B cell (primary cell): ENCODE data around the gene BTG2. TPM values are rescaled to one million over a fixed set of nuclear protein-coding genes. Genes with fewer than 3 reads are reported as not detected.
A peak's percentile ranks its signal among the peaks of the same experiment; 100 is the strongest.

Experiments
- ATAC-seq: fragments of 200-7000 bp; cut with Tn5 transposase; one replicate; pipeline ENCODE4 v1.10.0; 2021; ENCODE audit warnings: low read depth, mild to moderate bottlenecking, moderate number of reproducible peaks, moderate library complexity
- CTCF ChIA-PET: fragments of 350-600 bp; sonication (Branson Sonifier 250); formaldehyde crosslinking; loops from one replicate; lab custom pipeline; 2021; ENCODE audit warnings: antibody characterized with exemption, inconsistent platforms; lab: Charles Lee
- POLR2A ChIA-PET: fragments of 350-600 bp; sonication (Branson Sonifier 250); formaldehyde crosslinking; loops from one replicate; lab custom pipeline; 2021; ENCODE audit warnings: antibody characterized with exemption; lab: Charles Lee
- DNase-seq: peaks from one replicate; pipeline ENCODE4 v3.0.0; 2013
- H2AFZ ChIP-seq: 2 replicates; pipeline ENCODE4 v1.6.1; 2012; ENCODE audit warnings: mild to moderate bottlenecking, low read depth, low read length; ENCODE audit not compliant: insufficient read depth, poor library complexity, severe bottlenecking
- H3K27ac ChIP-seq, 2 donors: 1 replicate in 1 of 2; 2 replicates in 1 of 2; pipeline ENCODE4 v1.5.1; 2012 to 2013; ENCODE audit warnings: low read length in 2 of 2, mild to moderate bottlenecking in 2 of 2, moderate library complexity in 1 of 2
- H3K27me3 ChIP-seq, 4 experiments: fragments of 200-600 bp in 1 of 4; sonication (generic) in 1 of 4; replicated peaks in 1 of 4; 1 replicate in 2 of 4; 2 replicates in 2 of 4; pipeline versions ENCODE4 v1.6.1 to v1.7.0; 2013 to 2016; ENCODE audit warnings: low read length in 3 of 4, mild to moderate bottlenecking in 2 of 4, mixed read lengths in 1 of 4, moderate library complexity in 1 of 4; ENCODE audit not compliant: insufficient read depth in 4 of 4, control insufficient read depth in 3 of 4; ENCODE audit errors: control extremely low read depth in 1 of 4
- H3K36me3 ChIP-seq, 2 experiments: replicated peaks in 1 of 2; 1 replicate in 1 of 2; 2 replicates in 1 of 2; pipeline versions ENCODE4 v1.6.1 to v1.7.1; 2013; ENCODE audit warnings: low read length in 1 of 2; ENCODE audit not compliant: insufficient read depth in 2 of 2, control insufficient read depth in 1 of 2; ENCODE audit errors: control extremely low read depth in 1 of 2, extremely low read depth in 1 of 2
- H3K4me1 ChIP-seq, 2 donors: fragments of 200-600 bp in 1 of 2; sonication (generic) in 1 of 2; 1 replicate in 1 of 2; 2 replicates in 1 of 2; pipeline versions ENCODE4 v1.5.1 to v1.6.1; 2013 to 2017; ENCODE audit warnings: low read length in 2 of 2; ENCODE audit not compliant: control insufficient read depth in 2 of 2, insufficient read depth in 2 of 2
- H3K4me2 ChIP-seq: replicated peaks from 2 replicates; pipeline ENCODE3; 2012; ENCODE audit warnings: mild to moderate bottlenecking, low read depth, low read length; ENCODE audit not compliant: poor library complexity, severe bottlenecking
- H3K4me3 ChIP-seq, 5 experiments: fragments of 200-600 bp in 1 of 5; sonication (generic) in 1 of 5; 1 replicate in 3 of 5; 2 replicates in 2 of 5; pipeline versions ENCODE4 v1.5.1 to v1.7.0; 2011 to 2016; ENCODE audit warnings: low read length in 4 of 5, mild to moderate bottlenecking in 4 of 5, low read depth in 2 of 5, control low read depth in 1 of 5, moderate library complexity in 1 of 5; ENCODE audit not compliant: insufficient read depth in 1 of 5; ENCODE audit errors: control extremely low read depth in 1 of 5, extremely low read depth in 1 of 5
- H3K79me2 ChIP-seq: fragments of 200-600 bp; sonication (generic); one replicate; pipeline ENCODE4 v1.6.0; 2016; ENCODE audit warnings: low read length; ENCODE audit not compliant: control insufficient read depth, insufficient read depth
- H3K9ac ChIP-seq: fragments of 200-600 bp; sonication (generic); 2 replicates; pipeline ENCODE4 v1.6.1; 2017; ENCODE audit warnings: mild to moderate bottlenecking, low read length, moderate library complexity
- H3K9me3 ChIP-seq, 3 donors: one replicate each; pipeline versions ENCODE4 v1.6.1 to v1.7.1; 2013; ENCODE audit warnings: low read length in 2 of 3; ENCODE audit not compliant: control insufficient read depth in 2 of 3, insufficient read depth in 1 of 3; ENCODE audit errors: control extremely low read depth in 1 of 3
- H4K20me1 ChIP-seq: 2 replicates; pipeline ENCODE4 v1.6.0; 2012; ENCODE audit warnings: mild to moderate bottlenecking, low read length; ENCODE audit not compliant: insufficient read depth, control insufficient read depth, poor library complexity, severe bottlenecking
- H3K27ac Mint-ChIP-seq: one replicate; pipeline ENCODE4 v1.8.0; 2021; ENCODE audit warnings: mixed read lengths
- H3K27me3 Mint-ChIP-seq: one replicate; pipeline ENCODE4 v1.8.0; 2021; ENCODE audit warnings: mixed read lengths
- H3K4me1 Mint-ChIP-seq: one replicate; pipeline ENCODE4 v1.8.0; 2021; ENCODE audit warnings: mixed read lengths
- H3K4me3 Mint-ChIP-seq: one replicate; pipeline ENCODE4 v1.8.0; 2021; ENCODE audit warnings: mixed read lengths
- H3K9me3 Mint-ChIP-seq: one replicate; pipeline ENCODE4 v1.8.0; 2022; ENCODE audit warnings: mixed read lengths; ENCODE audit not compliant: insufficient read depth
- CTCF ChIP-seq: fragments of 200-600 bp; IDR thresholded peaks from one replicate; pipeline ENCODE4 v1.8.0; 2022; ENCODE audit warnings: antibody characterized with exemption, mild to moderate bottlenecking
- EZH2 ChIP-seq: IDR thresholded peaks from 2 replicates; pipeline ENCODE4 v1.6.1; 2012; ENCODE audit warnings: borderline replicate concordance, low read depth, mild to moderate bottlenecking, moderate library complexity, low read length; ENCODE audit not compliant: insufficient read depth, poor library complexity, severe bottlenecking
- WGBS: methylation state at CpG from one replicate; pipeline ENCODE4 v1.1.5; 2013; ENCODE audit warnings: missing lambda C conversion rate; ENCODE audit not compliant: insufficient coverage; 5-methylcytosine and 5-hydroxymethylcytosine counted together
- intact Hi-C: fragments of 100-400 bp; cut with micrococcal nuclease; formaldehyde crosslinking; loops from one replicate; pipeline ENCODE4 v1.10.0; 2022
- polyA plus RNA-seq: library from polyadenylated mRNA; depleted of rRNA; stranded (reverse); fragments of >200 nt; gene quantifications from 2 replicates; pipeline ENCODE4 v1.2.3, GENCODE V29; 2012
- total RNA-seq, 2 donors: library from RNA; stranded (reverse); fragments of 120-200 nt in 1 of 2; gene quantifications; 1 replicate in 1 of 2; 2 replicates in 1 of 2; pipeline versions ENCODE4 v1.2.3 to v1.2.4, GENCODE V29; 2013 to 2022

BTG2 gene
- total and polyA plus RNA-seq, 2 donors (not counting 1 experiment from before 2014, with no cell fraction given) = 508 to 778 TPM

- ATAC-seq (no peak), DNase-seq (no peak)
- H3K79me2 ChIP-seq = peaks cover 63% of the 10 kb centered on the region
- no peaks in the 10 kb centered on the region for H3K27me3 ChIP-seq
- POLR2A ChIA-PET = interaction anchor here (0.5 to 9.6 kb wide), 9 partner anchors 11 to 900 kb away, joined by 4 to 687 read pairs (median 100); no protein-coding TSS in a partner anchor
- WGBS = 35% methylated on average over 4 of the region's 5 CpGs
- H3K36me3 ChIP-seq = peaks cover 11 to 59% of the 10 kb centered on the region in 2 experiments
- intact Hi-C loops = no loop called here
- H3K4me3 Mint-ChIP-seq = peak overlapping the region; percentile 99
- H3K4me2 ChIP-seq = peak overlapping the region; percentile 89
- peak overlapping the region; percentile 99 for H3K9ac ChIP-seq
- H3K4me1 ChIP-seq = peaks cover 62 to 75% of the 10 kb centered on the region in 2 donors
- peaks cover 66% of the 10 kb centered on the region for H3K4me1 Mint-ChIP-seq
- no peaks in the 10 kb centered on the region for H3K9me3 Mint-ChIP-seq
- H3K27ac ChIP-seq = peak overlapping the region; percentile 48 to 62
- TF ChIP-seq CTCF (no peak), EZH2 (no peak)
- H4K20me1 ChIP-seq = peaks cover 52% of the 10 kb centered on the region
- no peak overlapping the region for H2AFZ ChIP-seq
- no peaks in the 10 kb centered on the region for H3K9me3 ChIP-seq
- peak overlapping the region; percentile 99 for H3K27ac Mint-ChIP-seq
- no peaks in the 10 kb centered on the region for H3K27me3 Mint-ChIP-seq
- H3K4me3 ChIP-seq = peak overlapping the region; percentile 96 to 99 (median 99)
- CTCF ChIA-PET = interaction anchor here (0.9 to 14.6 kb wide), 9 partner anchors 8 to 196 kb away, joined by 3 to 441 read pairs (median 29); no protein-coding TSS in a partner anchor
These were observed 3.1 kb downstream of the BTG2 start for GRCh38 chr1:203308328-203308922.

GRCh38 chr1:203308923-203309331 is 3.6 kb downstream of the BTG2 start:
- Mint-ChIP-seq H3K4me1 (peaks cover 64% of the 10 kb centered on the region), H3K4me3 (peak overlapping the region; percentile 99), H3K9me3 (no peaks in the 10 kb centered on the region), H3K27ac (peak overlapping the region; percentile 99), H3K27me3 (no peaks in the 10 kb centered on the region)
- Histone ChIP-seq H3K4me3 (peak overlapping the region; percentile 96 to 99 (median 99)), H3K27me3 (no peaks in the 10 kb centered on the region), H3K27ac (peak overlapping the region in 1 of 2 donors; percentile 62), H3K4me1 (peaks cover 57 to 69% of the 10 kb centered on the region in 2 donors), H2AFZ (no peak overlapping the region), H3K79me2 (peaks cover 58% of the 10 kb centered on the region), H4K20me1 (peaks cover 52% of the 10 kb centered on the region), H3K9ac (peak overlapping the region; percentile 99), H3K36me3 (peaks cover 11 to 59% of the 10 kb centered on the region in 2 experiments), H3K9me3 (no peaks in the 10 kb centered on the region), H3K4me2 (peak overlapping the region; percentile 89)
- POLR2A ChIA-PET = interaction anchor here (0.6 to 9.6 kb wide), 8 partner anchors 12 to 900 kb away, joined by 3 to 687 read pairs (median 111); no protein-coding TSS in a partner anchor
- WGBS = 91% methylated on average over 1 of the region's 1 CpG
- DNase-seq (no peak), ATAC-seq (no peak)
- CTCF ChIA-PET = interaction anchor here (2.1 to 14.6 kb wide), 8 partner anchors 8 to 178 kb away, joined by 7 to 441 read pairs (median 168); no protein-coding TSS in a partner anchor
- intact Hi-C loops = no loop called here
- no peak for TF ChIP-seq EZH2
- no peak for TF ChIP-seq CTCF
